ENCODE results near the gene LFNG.

GRCh38 chr7:2479276-2480069 is 40.1 kb upstream of the LFNG start:
- TF ChIP-seq CTCF (IDR thresholded peaks at IDR 0.05; ENCODE audit: low read depth, low read length, poor library complexity, severe bottlenecking) (no peak), EZH2phosphoT487 (IDR thresholded peaks at IDR 0.05; ENCODE audit: borderline replicate concordance, low read length) (no peak)
